GM19324 (cell line): ENCODE data around the gene CFAP161.
"Not testable (repeated sequence)": the region's sequence is repeated elsewhere in the genome, so short reads cannot be mapped to it uniquely, and the experiment has no call there.

ENCODE experiments used
- ATAC-seq: cut with Tn5 transposase; IDR thresholded peaks from one replicate; pipeline ENCODE4 v1.9.1; 2021; ENCODE audit warnings: mild to moderate bottlenecking, moderate library complexity; ENCODE audit not compliant: unreplicated experiment, low FRiP score

Gene CFAP161

DNA sequence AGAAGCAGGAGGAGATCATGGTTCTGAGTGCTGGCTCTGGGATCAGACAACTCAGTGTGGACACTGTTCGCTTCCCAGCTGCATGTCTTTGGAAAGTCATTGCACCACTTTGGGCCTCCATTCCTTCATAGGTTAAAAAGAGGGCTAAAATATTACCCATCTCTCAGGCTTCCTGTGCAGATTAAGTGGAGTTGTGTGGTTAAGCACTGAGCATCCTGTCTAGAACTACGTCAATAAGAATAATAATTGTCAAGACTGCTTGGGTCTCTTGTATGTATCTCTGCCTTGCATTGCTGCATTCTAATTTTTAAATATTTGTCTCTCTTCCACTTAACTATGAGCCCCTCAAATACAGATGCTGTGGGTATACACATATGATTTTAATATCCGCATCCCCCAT lies 22.3 kb downstream of the CFAP161 start:
- ATAC-seq, result no peak

DNA sequence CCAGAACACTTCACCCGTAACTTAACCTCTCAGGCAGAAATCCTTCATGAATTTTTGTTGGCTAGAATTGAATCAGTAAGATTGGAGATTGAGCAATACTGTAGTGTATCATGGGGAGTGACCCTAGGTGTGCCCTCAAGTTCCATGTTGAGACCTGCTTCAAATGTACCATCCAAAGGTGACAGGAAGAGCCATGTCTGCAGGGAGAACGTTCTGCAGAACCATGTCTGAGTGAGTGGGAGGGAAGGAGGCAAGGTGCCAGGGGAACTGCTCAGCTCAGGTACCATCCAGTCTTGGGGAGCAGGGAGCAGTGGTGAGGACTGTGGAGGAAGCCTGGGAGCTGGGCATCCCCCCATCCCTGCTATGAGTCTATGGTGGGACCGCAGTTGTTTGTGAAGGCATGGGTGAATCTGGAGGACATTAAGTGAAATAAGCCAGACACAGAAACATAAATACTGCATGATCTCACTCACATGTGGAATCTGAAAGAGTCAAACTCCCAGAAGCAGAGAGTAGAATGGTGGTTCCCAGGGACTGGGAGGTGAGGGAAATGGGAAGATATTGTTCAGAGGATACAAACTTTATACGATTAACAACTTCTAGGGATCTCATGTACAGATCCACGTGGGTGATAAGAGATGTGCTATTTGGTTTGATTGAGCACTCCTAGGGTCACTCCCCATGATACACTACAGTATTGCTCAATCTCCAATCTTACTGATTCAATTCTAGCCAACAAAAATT lies 23.3 kb downstream of the CFAP161 start:
- no peak for ATAC-seq

DNA sequence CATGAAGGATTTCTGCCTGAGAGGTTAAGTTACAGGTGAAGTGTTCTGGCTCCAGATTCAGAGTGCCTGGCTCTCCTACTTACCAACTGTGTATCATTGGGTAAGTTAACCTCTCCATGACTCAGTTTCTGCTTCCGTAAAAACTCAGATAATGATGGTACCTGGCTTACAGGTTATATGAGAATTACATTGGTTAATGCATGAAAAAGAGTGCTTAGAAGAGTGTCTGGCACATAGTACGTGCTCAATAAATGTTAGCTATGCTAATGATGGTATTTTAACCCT lies 23.8 kb downstream of the CFAP161 start:
- no peak for ATAC-seq

DNA sequence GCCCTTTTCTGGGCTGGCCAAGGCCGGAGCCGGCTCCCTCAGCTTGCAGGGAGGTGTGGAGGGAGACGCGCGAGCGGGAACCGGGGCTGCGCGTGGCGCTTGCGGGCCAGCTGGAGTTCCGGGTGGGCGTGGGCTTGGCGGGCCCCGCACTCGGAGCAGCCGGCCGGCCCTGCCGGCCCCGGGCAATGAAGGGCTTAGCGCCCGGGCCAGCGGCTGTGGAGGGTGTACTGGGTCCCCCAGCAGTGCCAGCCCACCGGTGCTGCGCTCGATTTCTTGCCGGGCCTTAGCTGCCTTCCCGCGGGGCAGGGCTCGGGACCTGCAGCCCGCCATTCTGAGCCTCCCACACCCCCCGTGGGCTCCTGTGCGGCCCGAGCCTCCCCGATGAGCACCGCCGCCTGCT lies 24.5 kb downstream of the CFAP161 start:
- ATAC-seq, result not testable (repeated sequence)

DNA sequence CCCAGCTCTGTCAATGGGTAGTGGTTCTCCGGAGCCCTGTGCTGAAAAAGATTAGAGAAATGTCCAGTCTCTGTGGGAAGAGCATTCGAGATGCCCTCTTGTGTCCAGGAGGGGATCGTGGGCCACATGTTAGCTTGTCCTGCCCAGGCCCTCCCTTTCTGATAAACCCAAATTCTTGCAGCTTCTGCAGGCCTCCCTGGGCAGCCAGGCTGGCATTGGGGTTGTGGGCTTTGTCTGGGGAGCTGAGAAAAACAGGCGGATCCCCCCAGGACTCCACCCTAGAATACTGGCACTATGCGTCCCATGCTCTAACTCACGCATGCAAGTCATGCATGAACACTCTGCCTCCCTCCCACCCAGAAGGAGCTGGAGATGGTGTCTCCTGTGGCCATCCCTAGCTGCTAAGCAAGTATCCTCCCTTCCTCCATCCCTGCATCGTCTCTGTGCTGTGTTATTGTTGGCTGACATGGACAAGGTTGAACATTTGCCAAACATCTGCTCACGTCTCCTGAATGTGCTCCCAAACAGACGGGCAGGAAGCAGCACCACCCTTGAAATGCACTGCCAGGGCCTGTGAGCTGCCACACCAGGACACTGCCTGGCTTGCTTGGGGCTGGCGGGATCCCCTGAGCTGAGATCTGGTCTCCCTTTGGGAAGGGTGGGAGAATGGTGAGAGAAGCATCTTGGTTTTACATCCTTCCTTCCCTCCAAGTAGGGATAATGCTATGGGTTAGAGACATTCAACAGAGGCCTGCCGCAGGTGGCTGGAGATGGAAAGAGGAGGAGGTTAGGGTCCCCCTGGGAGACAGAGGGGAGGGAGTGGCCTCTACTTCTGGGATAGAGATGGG lies 26.5 kb downstream of the CFAP161 start:
- ATAC-seq, result no peak

DNA sequence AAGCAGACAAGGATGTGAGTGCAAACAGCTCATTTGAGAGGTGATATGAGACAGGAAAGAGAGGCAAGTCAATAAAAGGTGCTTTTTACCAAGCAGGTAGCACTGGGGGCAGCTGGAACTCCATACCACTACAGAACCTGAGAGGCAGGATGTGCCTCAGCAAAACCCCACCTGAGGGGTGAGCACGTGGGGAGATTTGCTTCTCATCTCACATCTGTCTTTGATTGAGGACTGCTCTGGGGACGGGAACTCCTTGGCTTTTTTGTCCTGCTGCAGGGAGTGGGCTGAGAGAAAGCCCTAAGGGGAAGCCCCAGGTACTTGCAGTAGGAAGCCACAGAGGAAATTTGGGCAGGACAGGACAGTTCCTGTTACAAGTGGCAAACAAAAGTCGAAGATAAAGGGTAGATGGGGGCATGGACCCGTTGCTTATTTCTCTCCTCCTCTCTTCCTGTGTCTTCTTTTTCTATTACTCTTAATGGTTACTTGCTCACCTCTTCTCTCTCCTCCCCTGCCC lies 27.1 kb downstream of the CFAP161 start:
- ATAC-seq, result no peak

DNA sequence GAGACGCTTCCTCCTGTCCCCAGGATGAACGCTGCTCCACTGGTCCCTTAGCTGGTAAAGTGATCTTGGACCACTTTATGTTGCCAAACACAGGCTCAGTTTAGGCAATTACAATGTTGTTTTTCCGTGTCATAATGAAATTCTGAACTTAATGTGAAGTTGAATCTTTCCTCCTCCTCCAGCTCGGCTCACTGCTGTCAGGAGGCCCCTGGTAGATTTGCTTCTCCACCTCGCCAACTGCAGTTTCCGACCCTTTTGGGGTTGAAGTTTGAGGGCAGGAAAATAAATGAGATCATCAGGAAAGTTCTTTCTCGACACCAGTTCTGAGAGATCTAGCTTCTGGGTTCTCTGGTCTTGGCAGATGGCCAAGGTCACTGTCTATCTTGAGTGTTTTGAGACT lies 27.8 kb downstream of the CFAP161 start:
- no peak for ATAC-seq

DNA sequence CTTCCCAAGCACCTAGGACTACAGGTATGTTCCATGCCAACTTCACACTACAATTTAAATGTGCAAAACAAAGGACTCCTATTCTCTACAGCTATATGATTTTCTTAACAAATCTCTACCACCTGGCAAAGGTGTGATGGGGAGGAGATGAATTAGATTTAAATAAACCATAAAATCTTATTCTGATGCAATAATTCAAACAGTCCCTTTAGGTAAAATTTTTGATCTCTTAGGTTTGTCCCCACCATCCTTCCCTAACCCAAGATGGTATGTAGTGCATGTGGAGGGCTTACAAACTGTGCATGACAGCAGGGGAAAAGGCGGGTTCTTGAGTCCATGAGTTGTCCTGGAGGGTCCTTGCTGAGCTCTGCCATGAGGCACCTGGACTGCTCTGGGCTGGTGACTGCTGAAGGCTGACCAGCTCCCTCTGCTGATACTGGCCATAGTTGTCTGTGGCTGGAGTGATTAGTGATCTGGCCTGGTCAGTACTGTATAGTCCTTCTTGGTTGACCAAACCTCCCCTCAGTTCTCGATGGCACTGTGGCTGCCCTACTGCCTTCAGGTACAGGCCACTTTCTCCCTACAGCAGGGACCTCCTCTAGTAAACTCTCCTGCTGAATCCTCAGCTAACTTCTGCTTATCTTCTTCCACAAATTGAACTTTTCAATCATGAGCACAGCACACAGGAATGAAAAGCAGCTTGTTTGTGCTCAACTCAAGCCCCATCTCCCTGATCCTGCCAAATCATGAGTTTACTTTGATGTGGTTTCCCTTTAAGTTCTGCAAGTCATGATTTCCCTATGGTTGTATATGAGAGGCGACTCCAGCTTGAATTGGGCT lies 30.1 kb downstream of the CFAP161 start:
- no peak for ATAC-seq

DNA sequence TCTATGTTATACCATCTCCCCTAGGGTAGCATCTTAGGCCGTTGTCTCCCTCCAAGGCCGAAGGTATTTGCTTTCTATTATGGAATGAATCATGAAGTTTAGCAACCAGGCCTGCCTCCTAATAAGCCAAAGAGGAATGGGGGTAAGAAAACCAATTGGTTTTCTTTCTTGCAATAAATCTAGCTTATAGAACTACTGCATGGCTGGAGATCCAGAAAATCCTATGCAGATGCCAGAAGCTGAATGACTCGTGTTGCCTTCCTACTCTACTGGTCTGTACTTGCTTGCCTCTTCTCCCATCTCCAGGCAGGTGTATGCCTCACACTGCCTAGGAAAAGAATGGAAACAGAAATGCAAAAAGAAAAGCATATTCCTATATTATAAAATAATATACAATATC lies 31.5 kb downstream of the CFAP161 start:
- no peak for ATAC-seq

DNA sequence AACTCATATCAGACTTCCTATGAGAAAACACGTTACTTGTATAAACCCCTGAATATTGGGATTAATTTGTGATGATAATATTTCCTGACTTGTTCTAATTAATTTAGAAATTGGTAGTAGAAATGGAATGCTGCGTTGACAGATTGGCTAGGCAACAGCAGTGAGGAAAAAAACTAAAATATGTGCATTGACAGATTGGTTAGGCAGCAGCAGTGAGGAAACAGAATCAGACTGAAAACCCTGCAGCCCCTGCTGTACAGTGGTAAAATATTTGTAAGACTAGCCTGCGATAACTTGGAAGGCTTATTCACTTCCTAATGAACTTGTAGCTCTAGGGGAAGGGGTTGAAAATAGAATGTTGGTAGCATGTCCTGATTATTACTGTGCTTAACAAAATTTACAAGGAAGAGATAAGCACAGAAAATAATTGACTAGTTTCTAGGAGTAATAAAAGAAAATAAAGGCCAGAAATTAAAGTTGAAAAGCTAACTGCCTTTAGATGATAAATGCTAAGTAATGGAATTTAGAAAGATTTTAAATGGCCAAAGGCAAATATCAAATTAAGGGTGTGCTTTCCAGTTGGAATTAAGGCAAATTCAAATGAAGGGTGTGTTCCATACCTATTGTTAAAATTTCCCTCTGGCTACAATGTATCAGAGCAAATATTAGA lies 32.7 kb downstream of the CFAP161 start:
- no peak for ATAC-seq

DNA sequence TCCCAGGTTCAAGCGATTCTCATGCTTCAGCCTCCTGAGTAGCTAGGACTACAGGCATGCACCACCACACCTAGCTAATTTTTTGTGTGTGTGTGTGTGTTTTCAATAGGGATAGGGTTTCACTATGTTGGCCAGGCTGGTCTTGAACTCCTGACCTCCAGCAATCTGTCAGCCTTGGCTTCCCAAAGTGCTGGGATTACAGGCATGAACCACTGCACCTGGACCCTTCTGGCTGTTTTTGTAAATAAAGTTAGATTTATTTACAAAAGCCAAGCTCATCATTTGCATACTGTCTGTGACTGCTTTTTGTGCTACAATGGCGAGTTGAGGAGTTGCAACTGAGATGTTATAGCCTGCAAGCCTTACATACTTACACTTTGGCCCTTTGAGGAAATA lies 34.1 kb downstream of the CFAP161 start:
- no peak for ATAC-seq

DNA sequence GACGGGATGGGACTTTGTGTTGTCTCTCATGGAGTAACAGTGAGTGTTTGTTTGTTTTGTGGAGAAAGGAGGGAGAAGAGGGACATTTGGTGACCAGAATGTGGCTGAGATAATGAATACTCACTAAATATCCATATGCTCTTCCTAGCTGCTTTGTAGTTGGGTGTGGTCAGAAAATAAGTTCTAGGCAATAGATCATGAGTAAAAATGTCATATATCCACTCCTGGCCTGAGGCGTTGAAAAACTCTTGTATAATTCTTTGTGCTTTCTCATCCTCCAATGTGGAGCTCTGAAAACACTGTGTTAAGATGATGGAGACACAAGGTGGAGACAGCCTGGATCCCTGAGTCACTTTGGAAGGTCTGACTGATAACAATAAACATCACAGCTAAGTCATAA lies 34.6 kb downstream of the CFAP161 start:
- no peak for ATAC-seq

DNA sequence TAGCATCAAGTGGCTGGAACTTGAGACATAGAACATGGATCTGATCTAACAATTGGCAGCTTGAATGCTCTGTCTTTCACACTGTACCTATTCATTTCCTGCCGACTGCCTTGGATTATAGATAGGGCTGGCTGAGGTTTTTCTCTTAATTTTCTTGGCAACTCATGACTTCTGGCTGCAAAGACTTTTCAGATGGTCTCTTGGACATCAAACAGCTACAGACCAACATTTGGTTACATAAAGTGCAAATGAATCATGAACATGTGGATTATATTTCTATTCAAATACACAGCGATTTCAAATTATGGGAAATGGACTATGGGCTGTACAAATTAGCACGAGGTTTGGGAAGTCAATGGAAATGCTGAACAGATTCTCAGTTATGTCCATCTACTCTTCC lies 36.4 kb downstream of the CFAP161 start:
- no peak for ATAC-seq

DNA sequence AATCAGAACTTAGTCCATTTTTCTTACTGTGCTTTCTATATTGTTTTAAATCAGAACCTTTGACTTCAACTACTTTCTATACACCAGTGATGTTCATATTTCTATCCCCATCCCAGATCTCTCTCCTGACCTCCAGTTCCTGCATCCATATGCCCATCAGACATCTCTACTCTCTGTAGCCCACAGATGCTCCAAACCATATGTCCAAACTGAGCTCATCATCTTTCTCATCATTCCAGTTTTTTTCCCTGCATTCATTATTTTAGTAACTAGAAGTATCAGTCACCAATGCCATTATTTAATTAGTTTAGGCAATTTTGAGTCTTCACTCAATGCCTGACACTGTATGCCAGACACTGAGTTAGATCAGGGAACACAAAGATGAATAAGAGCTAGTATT lies 37.2 kb downstream of the CFAP161 start:
- no peak for ATAC-seq

DNA sequence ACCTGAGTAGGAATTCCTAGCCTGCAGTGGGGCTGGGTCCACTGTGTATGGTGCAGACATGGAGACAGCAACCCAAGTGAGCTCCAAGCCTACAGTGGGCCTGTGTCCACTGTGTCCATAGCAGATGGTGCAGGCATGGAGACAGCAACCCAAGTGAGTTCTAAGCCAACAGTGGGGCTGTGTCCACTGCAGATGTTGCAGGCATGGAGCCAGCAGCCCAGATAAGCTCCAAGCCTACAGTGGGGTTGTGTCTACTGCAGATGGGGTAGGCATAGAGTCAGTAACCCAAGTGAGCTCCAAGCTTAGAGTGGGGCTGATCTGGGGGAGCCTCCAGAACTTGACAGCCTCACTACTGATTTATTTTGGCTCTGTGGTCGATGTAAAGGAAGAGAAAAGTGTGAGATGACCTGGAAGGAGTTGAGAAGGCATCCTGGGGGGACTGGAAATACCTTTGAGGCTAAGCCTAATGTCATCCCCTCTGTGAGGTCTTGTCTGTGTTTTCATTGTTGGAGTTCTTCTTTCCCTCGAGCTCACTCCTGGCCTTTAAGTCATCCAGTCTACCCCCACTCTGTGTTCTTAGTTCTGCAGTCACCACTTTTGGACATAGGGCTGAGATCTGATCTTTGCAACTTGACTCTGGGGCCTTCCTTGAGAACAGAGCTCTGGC lies 40.2 kb downstream of the CFAP161 start:
- no peak for ATAC-seq

DNA sequence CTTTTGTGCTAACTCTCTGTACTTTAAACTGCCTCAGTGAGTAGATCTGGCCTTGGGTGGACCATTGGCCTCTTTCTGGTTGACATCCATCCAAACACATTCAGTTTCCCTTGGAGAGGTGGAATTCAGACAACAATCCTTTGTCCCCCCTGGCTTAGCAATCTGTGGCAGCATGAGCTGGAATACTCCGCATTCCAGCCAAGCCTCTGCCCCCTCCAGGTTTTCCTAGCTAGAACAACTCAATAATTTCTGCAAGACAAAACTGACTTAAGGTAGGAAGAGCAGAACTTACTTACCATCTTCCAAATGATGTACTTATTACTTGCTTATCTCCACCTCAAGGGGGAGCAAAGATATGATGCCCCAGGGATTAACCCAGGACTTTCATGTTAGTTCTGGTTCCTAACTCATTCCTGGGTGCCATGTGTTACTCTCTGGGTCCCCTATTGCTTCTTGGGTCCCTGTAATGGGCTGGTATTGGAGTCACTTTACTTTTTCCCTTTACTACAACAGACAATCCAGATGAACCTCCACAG lies 40.8 kb downstream of the CFAP161 start:
- ATAC-seq, result no peak

DNA sequence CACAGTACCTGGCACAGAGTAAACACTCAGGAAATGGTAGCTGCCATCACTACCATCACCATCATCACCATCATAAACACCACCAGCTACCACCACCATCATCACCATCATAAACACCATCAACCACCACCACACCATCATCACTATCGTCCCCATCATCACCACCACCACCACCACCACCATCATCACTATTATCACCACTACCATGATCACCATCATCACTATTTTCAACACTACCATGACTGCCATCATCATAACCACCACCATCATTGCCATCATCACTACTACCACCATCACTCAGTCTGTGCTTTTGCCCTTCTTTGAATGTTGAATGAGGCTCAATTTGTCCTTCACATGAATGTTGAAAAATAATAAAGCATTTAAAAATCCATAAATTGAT lies 41.4 kb downstream of the CFAP161 start:
- no peak for ATAC-seq

DNA sequence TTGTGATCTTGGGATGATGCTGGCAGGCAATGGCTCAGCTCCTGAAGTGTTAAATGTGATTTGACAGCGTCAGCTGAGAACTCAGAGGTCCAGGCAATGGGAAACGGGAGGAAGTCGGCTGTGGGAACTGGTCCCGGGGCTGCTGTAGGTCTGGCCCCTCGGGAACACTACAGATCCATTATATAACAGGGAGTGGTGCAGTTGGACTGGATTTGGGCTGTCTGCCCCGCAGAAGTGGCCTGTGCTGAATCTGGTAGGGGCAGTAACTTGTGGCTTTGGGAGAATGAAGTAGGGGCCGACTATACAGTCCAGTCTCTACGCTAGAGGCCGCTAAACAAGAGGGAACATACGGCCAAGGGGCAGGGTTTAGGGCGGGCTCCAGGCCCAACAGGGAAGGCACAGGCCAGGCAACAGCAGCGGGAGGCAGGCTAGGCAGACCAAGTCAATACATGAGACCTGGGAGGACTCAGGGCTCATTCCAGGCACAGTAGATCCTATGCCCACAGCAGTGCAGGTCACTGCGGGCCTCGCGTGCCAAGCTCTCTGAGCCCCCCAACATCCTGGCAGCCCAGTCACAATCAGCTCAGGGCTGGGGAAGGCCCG lies 42.3 kb downstream of the CFAP161 start:
- ATAC-seq, result no peak

DNA sequence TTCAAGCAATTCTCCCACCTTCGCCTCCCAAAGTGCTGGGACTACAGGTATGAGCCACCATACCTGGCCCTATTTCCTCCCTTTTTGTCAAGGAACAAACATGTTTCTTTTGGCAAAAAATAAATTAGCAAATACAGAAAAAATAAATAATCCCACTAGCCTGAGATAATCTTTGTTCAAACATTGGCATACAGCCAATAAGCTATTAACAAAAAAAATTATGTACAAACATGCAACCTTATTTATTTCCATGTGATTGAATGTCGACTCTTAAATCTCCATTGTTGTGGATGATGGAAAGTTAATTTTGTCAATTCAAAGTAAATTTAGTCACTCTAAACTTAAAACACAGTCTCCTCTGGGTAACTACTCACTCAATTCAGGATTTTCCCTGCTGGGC lies 44.3 kb downstream of the CFAP161 start:
- ATAC-seq, result no peak
